HepG2 (cell line): ENCODE results near the gene ARHGAP5. TPM values are rescaled to one million over a fixed set of nuclear protein-coding genes. Genes with fewer than 3 reads are reported as not detected.

ENCODE experiments used
- ARNT2 ChIP-seq: sonication (generic); formaldehyde crosslinking; IDR thresholded peaks from 2 replicates; pipeline ENCODE4 v1.8.0; 2022; ENCODE audit warnings: mild to moderate bottlenecking, low read depth, missing genetic modification reagents, moderate library complexity
- ETV6 ChIP-seq: sonication (generic); formaldehyde crosslinking; conservative IDR thresholded peaks from 2 replicates; pipeline ENCODE4 v1.4.0; 2020; ENCODE audit warnings: missing genetic modification reagents
- FOXA3 ChIP-seq: IDR thresholded peaks from 2 replicates; pipeline ENCODE4 v1.6.1; 2016; ENCODE audit warnings: missing genetic modification reagents, missing compliant biosample characterization
- HMGXB4 ChIP-seq, 2 experiments: sonication (generic) in 1 of 2; formaldehyde crosslinking in 1 of 2; IDR thresholded peaks; 2 replicates each; pipeline versions ENCODE4 v1.4.0 to v1.6.1; 2018 to 2020; ENCODE audit warnings: missing genetic modification reagents in 2 of 2, borderline replicate concordance in 1 of 2, low read depth in 1 of 2, mild to moderate bottlenecking in 1 of 2, missing biosample characterization in 1 of 2
- KAT7 ChIP-seq: IDR thresholded peaks from 2 replicates; pipeline ENCODE4 v1.6.1; 2018; ENCODE audit warnings: borderline replicate concordance, missing compliant biosample characterization
- MAFF ChIP-seq: IDR thresholded peaks from 2 replicates; pipeline ENCODE4 v1.6.1; 2011; ENCODE audit warnings: low read depth, low read length, improper control_type of control experiment
- MXI1 ChIP-seq: IDR thresholded peaks from 3 replicates; pipeline ENCODE4 v1.6.1; 2012; ENCODE audit warnings: low read depth, low read length, inconsistent platforms, borderline replicate concordance
- MYC ChIP-seq: sonication (generic); formaldehyde crosslinking; IDR thresholded peaks from 2 replicates; pipeline ENCODE4 v1.9.0; 2021; ENCODE audit warnings: missing genetic modification reagents, borderline replicate concordance
- TBX3 ChIP-seq: fragments of 450-650 bp; IDR thresholded peaks from 2 replicates; pipeline ENCODE4 v1.6.1; 2017; ENCODE audit warnings: antibody characterized with exemption, mild to moderate bottlenecking, inconsistent platforms, borderline replicate concordance
- ZBTB4 ChIP-seq: sonication (generic); formaldehyde crosslinking; IDR thresholded peaks from 2 replicates; pipeline ENCODE4 v1.4.0; 2020; ENCODE audit warnings: missing genetic modification reagents, mild to moderate bottlenecking, borderline replicate concordance
- ZBTB43 ChIP-seq: sonication (generic); formaldehyde crosslinking; conservative IDR thresholded peaks from 2 replicates; pipeline ENCODE4 v1.4.0; 2020; ENCODE audit warnings: missing genetic modification reagents
- ZC3H13 ChIP-seq: sonication (generic); formaldehyde crosslinking; IDR thresholded peaks from 2 replicates; pipeline ENCODE4 v1.8.1; 2023; ENCODE audit warnings: mild to moderate bottlenecking, missing genetic modification reagents, moderate library complexity
- ZFP90 ChIP-seq: sonication (generic); formaldehyde crosslinking; IDR thresholded peaks from 2 replicates; pipeline ENCODE4 v1.8.0; 2022; ENCODE audit warnings: missing genetic modification reagents, mild to moderate bottlenecking, inconsistent platforms, borderline replicate concordance
- ZFP91 ChIP-seq: sonication (generic); formaldehyde crosslinking; IDR thresholded peaks from 2 replicates; pipeline ENCODE4 v1.9.0; 2022; ENCODE audit warnings: missing genetic modification reagents, mild to moderate bottlenecking, borderline replicate concordance
- ZNF280D ChIP-seq: sonication (generic); formaldehyde crosslinking; IDR thresholded peaks from 2 replicates; pipeline ENCODE4 v1.5.1; 2020; ENCODE audit warnings: mild to moderate bottlenecking, missing genetic modification reagents
- ZNF430 ChIP-seq: sonication (generic); formaldehyde crosslinking; IDR thresholded peaks from 2 replicates; pipeline ENCODE4 v1.9.0; 2021; ENCODE audit warnings: mild to moderate bottlenecking, missing genetic modification reagents
- ZNF780A ChIP-seq: sonication (generic); formaldehyde crosslinking; IDR thresholded peaks from 2 replicates; pipeline ENCODE4 v1.8.0; 2022; ENCODE audit warnings: mild to moderate bottlenecking, missing genetic modification reagents, moderate library complexity
- ZSCAN9 ChIP-seq: IDR thresholded peaks from 2 replicates; pipeline ENCODE4 v1.6.1; 2016; ENCODE audit warnings: borderline replicate concordance
- polyA plus RNA-seq, 8 experiments: library from polyadenylated mRNA; depleted of rRNA in 3 of 8; stranded (reverse) in 7 of 8; unstranded in 1 of 8; fragments of >200 nt; fragmentation: Illumina TruSeq in 4 of 8; extraction: Trizol in 4 of 8; gene quantifications; 2 replicates each; pipeline versions ENCODE4 v1.2.1 to v1.2.3, GENCODE V29; 2011 to 2016; ENCODE audit warnings: low read depth in 4 of 8, missing spikeins in 1 of 8, mixed read lengths in 1 of 8; ENCODE audit not compliant: insufficient read depth in 1 of 8
- total RNA-seq, 5 experiments: library from RNA; depleted of rRNA; stranded (reverse); fragments of >200 nt; fragmentation: Illumina TruSeq; extraction: Trizol; gene quantifications; 2 replicates each; pipeline ENCODE4 v1.2.3, GENCODE V29; 2016; ENCODE audit warnings: low read depth in 1 of 5

The ARHGAP5 gene
- total and polyA plus RNA-seq, 2 of the 13 experiments (the other 11 are each of a cell fraction or from before 2014, with no cell fraction given) = 33.7 to 144 TPM

- no peak for TF ChIP-seq HMGXB4 (CRISPR knock-in tag; IDR thresholded peaks at IDR 0.05; ENCODE audit: borderline replicate concordance in 1 of 2, low read depth in 1 of 2)
- peak; percentile 75; the same call in 1 of the 2 replicates for TF ChIP-seq ZFP90 (CRISPR knock-in tag)
- TF ChIP-seq FOXA3 = no peak
- TF ChIP-seq ZSCAN9 = no peak
- no peak for TF ChIP-seq ZNF430 (CRISPR knock-in tag)
- TF ChIP-seq ZNF780A (CRISPR knock-in tag) = no peak
- TF ChIP-seq ZBTB43 = peak; percentile 46; the same call in 1 of the 2 replicates
- no peak for TF ChIP-seq ZC3H13 (CRISPR knock-in tag)
- no peak for TF ChIP-seq MAFF
- no peak for TF ChIP-seq ZNF280D (CRISPR knock-in tag)
- no peak for TF ChIP-seq ZBTB4 (CRISPR knock-in tag)
- TF ChIP-seq KAT7 (CRISPR knock-in tag) = no peak
- TF ChIP-seq ZFP91 = no peak
- no peak for TF ChIP-seq MXI1
- no peak for TF ChIP-seq ARNT2 (CRISPR knock-in tag)
- no peak for TF ChIP-seq ETV6 (CRISPR knock-in tag)
- no peak for TF ChIP-seq MYC
- no peak for TF ChIP-seq TBX3
Observed at GRCh38 chr14:32085182-32085844, 8.2 kb downstream of the ARHGAP5 start (continued).
